Activated effector memory CD4-positive, alpha-beta T cell treated with anti-CD3 and anti-CD28 coated beads, Interleukin-2, amount 50 U/mL, for 16 hours (primary cell): ENCODE measurements around the gene MRC1.

Experiments
- DNase-seq: peaks from one replicate; pipeline ENCODE4 v3.0.0-alpha.2; 2020

The MRC1 gene

GRCh38 chr10:17848646-17849045 is 39.5 kb downstream of the MRC1 start:
- DNase-seq = no peak

- DNase-seq = no peak
These were observed 41.4 kb downstream of the MRC1 start for GRCh38 chr10:17850501-17850900.

GRCh38 chr10:17851611-17852010 is 42.5 kb downstream of the MRC1 start:
- no peak for DNase-seq

- no peak for DNase-seq
These were observed 45.0 kb downstream of the MRC1 start for GRCh38 chr10:17854044-17854652.

GRCh38 chr10:17857040-17857439 is 47.9 kb downstream of the MRC1 start:
- DNase-seq = no peak

- DNase-seq = no peak
These were observed 50.5 kb downstream of the MRC1 start for GRCh38 chr10:17859492-17860156.

- no peak for DNase-seq
These were observed 52.6 kb downstream of the MRC1 start for GRCh38 chr10:17861760-17862159.

- no peak for DNase-seq
These were observed 56.2 kb downstream of the MRC1 start for GRCh38 chr10:17865351-17865750.

- DNase-seq = no peak
These were observed 57.2 kb downstream of the MRC1 start for GRCh38 chr10:17866346-17866745.

GRCh38 chr10:17867056-17867455 is 57.9 kb downstream of the MRC1 start:
- no peak for DNase-seq

- no peak for DNase-seq
These were observed 61.9 kb downstream of the MRC1 start for GRCh38 chr10:17871036-17871435.

GRCh38 chr10:17872191-17873091 is 63.3 kb downstream of the MRC1 start:
- no peak for DNase-seq

GRCh38 chr10:17873946-17874345 is 64.8 kb downstream of the MRC1 start:
- no peak for DNase-seq

- no peak for DNase-seq
These were observed 68.0 kb downstream of the MRC1 start for GRCh38 chr10:17877121-17877520.

- no peak for DNase-seq
These were observed 69.7 kb downstream of the MRC1 start for GRCh38 chr10:17878896-17879295.

GRCh38 chr10:17880601-17881000 is 71.5 kb downstream of the MRC1 start:
- DNase-seq = no peak

GRCh38 chr10:17882557-17882956 is 73.4 kb downstream of the MRC1 start:
- no peak for DNase-seq

GRCh38 chr10:17883621-17884020 is 74.5 kb downstream of the MRC1 start:
- no peak for DNase-seq

GRCh38 chr10:17888189-17888588 is 79.0 kb downstream of the MRC1 start:
- DNase-seq = no peak

- no peak for DNase-seq
These were observed 82.3 kb downstream of the MRC1 start for GRCh38 chr10:17891435-17891834.

- DNase-seq = no peak
These were observed 95.4 kb downstream of the MRC1 start for GRCh38 chr10:17904564-17904963.

GRCh38 chr10:17905491-17905890 is 96.3 kb downstream of the MRC1 start:
- DNase-seq = no peak

- no peak for DNase-seq
These were observed 96.9 kb downstream of the MRC1 start for GRCh38 chr10:17906002-17906401.

- no peak for DNase-seq
These were observed 98.5 kb downstream of the MRC1 start for GRCh38 chr10:17907641-17908040.
